Suprapubic skin (tissue), 4 donors: ENCODE results near the gene SIGLEC6. TPM values are rescaled to one million over a fixed set of nuclear protein-coding genes. Genes with fewer than 3 reads are reported as not detected.

Source experiments
- DNase-seq, 2 donors: peaks; one replicate each; pipeline ENCODE4 v3.0.0-alpha.2; 2019; ENCODE audit warnings: low spot score in 2 of 2
- H3K27ac ChIP-seq: fragments of 200-600 bp; sonication (generic); one replicate; pipeline ENCODE4 v1.5.1; 2019
- H3K27me3 ChIP-seq: fragments of 200-600 bp; sonication (generic); one replicate; pipeline ENCODE4 v1.5.1; 2019
- H3K36me3 ChIP-seq: fragments of 200-600 bp; sonication (generic); one replicate; pipeline ENCODE4 v1.5.1; 2019
- H3K4me1 ChIP-seq: fragments of 200-600 bp; sonication (generic); one replicate; pipeline ENCODE4 v1.5.1; 2019
- H3K4me3 ChIP-seq: fragments of 200-600 bp; sonication (generic); one replicate; pipeline ENCODE4 v1.5.1; 2019; ENCODE audit warnings: mild to moderate bottlenecking
- H3K9me3 ChIP-seq: fragments of 200-600 bp; sonication (generic); one replicate; pipeline ENCODE4 v1.5.1; 2019
- EP300 ChIP-seq: sonication (generic); formaldehyde crosslinking; IDR thresholded peaks from one replicate; pipeline ENCODE4 v1.6.1; 2017; ENCODE audit warnings: antibody characterized with exemption
- POLR2A ChIP-seq, 2 donors: fragments of 450-650 bp; IDR thresholded peaks; one replicate each; pipeline ENCODE4 v1.6.1; 2017; ENCODE audit warnings: antibody characterized with exemption in 2 of 2, mild to moderate bottlenecking in 2 of 2, moderate library complexity in 2 of 2
- POLR2AphosphoS5 ChIP-seq, 3 donors: sonication (generic); formaldehyde crosslinking; IDR thresholded peaks; one replicate each; pipeline ENCODE4 v1.6.1; 2017; ENCODE audit warnings: antibody characterized with exemption in 3 of 3
- WGBS: methylation state at CpG from one replicate; pipeline ENCODE4 v1.1.5; 2018; 5-methylcytosine and 5-hydroxymethylcytosine counted together
- total RNA-seq, 4 donors: library from RNA; depleted of rRNA; stranded (reverse); fragments of >200 nt; gene quantifications; one replicate each; pipeline ENCODE4 v1.1.0, GENCODE V29; 2016
- TF ChIP-seq, protein P1 (sequence below), 2 donors: fragments of 200-600 bp in 1 of 2; fragments of 450-650 bp in 1 of 2; sonication (generic) in 1 of 2; IDR thresholded peaks; one replicate each; pipeline ENCODE4 v1.5.1; 2016 to 2019; ENCODE audit warnings: antibody characterized with exemption in 2 of 2, mild to moderate bottlenecking in 1 of 2, moderate library complexity in 1 of 2

The SIGLEC6 gene
- total RNA-seq, 4 donors from 2014 or later, result 0.26 to 0.30 TPM; not detected in 2

DNA sequence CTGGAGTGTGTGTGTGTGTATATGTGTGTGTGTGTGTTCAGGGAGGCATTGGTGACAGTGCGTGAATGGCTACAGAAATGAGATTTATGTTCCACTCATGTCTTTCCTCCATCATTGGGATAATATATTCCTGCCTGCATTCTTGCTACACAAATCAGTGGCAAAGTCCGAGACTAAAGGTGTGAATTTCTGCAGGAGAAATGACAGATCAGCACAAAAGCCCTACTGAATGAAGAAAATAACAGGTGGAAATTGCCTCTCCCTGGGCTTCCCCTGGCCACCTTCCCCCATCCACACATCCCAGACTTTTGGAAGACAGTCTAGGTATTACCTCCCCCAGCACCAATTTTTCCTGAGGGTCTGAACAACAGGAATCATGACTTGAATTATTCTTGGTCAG is 10.1 kb downstream of the SIGLEC6 start:
- Histone ChIP-seq H3K4me1 (no peaks in the 10 kb centered on the region), H3K36me3 (no peaks in the 10 kb centered on the region), H3K4me3 (no peak overlapping the region), H3K27me3 (peaks cover 4% of the 10 kb centered on the region), H3K27ac (no peak overlapping the region), H3K9me3 (peaks cover 8% of the 10 kb centered on the region)
- TF ChIP-seq POLR2AphosphoS5 (IDR thresholded peaks at IDR 0.05) (no peak), EP300 (no peak), POLR2A (IDR thresholded peaks at IDR 0.05) (no peak)
- TF ChIP-seq, protein P1, sequence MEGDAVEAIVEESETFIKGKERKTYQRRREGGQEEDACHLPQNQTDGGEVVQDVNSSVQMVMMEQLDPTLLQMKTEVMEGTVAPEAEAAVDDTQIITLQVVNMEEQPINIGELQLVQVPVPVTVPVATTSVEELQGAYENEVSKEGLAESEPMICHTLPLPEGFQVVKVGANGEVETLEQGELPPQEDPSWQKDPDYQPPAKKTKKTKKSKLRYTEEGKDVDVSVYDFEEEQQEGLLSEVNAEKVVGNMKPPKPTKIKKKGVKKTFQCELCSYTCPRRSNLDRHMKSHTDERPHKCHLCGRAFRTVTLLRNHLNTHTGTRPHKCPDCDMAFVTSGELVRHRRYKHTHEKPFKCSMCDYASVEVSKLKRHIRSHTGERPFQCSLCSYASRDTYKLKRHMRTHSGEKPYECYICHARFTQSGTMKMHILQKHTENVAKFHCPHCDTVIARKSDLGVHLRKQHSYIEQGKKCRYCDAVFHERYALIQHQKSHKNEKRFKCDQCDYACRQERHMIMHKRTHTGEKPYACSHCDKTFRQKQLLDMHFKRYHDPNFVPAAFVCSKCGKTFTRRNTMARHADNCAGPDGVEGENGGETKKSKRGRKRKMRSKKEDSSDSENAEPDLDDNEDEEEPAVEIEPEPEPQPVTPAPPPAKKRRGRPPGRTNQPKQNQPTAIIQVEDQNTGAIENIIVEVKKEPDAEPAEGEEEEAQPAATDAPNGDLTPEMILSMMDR (IDR thresholded peaks at IDR 0.05), result no peak
- 66% methylated on average over 2 of the region's 2 CpGs for WGBS
- no peak for DNase-seq

DNA sequence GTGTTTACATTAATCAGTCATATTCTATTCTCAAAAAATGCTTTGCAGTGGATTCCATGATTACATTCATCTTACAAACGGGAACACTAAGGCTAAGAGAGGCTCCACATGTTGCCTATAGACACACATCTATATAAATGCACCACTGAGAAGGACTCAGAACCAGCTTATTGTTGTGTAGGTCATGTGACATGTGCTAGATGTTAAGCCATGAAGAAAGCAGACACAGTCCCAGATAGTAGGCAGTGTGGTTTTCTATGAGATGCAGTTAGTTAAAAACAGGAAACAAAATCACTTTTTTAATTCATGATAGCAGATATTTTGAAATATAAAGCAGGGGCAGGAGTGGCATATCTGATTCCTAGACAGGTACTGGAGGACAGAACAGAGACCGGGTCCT is 10.7 kb downstream of the SIGLEC6 start:
- no peak overlapping the region for H3K27ac ChIP-seq
- H3K4me3 ChIP-seq, result no peak overlapping the region
- WGBS, result 47% methylated on average over 2 of the region's 2 CpGs
- TF ChIP-seq POLR2AphosphoS5 (IDR thresholded peaks at IDR 0.05), result no peak
- TF ChIP-seq EP300, result no peak
- TF ChIP-seq POLR2A (IDR thresholded peaks at IDR 0.05), result no peak
- TF ChIP-seq, protein P1 (IDR thresholded peaks at IDR 0.05), result no peak
- DNase-seq, result no peak
- peaks cover 4% of the 10 kb centered on the region for H3K27me3 ChIP-seq
- H3K9me3 ChIP-seq, result peaks cover 8% of the 10 kb centered on the region
- H3K36me3 ChIP-seq, result no peaks in the 10 kb centered on the region
- no peaks in the 10 kb centered on the region for H3K4me1 ChIP-seq

DNA sequence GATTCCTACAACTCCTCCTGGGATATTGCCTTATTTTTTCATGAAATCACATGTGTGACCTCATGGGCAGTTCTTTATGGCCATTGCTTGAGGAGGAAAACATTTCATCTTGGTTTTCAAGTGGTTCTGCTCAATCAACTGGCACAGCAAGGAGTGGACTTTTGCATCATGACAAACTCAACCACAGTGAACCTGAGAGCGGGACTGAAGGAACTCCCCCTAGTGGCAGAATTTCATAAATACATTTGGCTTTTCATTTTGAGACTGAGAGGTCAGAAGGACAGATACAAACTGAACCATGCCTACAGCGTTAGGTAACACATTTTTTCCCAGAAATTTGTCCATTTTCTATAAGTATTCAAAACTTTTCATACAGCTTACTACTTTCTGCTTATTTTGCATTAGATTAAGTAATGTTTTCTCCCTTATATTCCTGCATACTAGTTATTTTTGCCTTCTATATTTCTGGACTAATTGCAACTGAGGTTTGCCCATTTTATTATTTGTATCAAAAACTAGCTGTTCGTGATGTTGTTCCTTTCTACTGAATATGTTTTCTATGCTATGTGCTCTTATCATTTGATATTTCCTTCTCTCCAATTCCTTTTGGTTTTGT is 16.5 kb downstream of the SIGLEC6 start:
- DNase-seq, result no peak
- no peaks in the 10 kb centered on the region for H3K36me3 ChIP-seq

DNA sequence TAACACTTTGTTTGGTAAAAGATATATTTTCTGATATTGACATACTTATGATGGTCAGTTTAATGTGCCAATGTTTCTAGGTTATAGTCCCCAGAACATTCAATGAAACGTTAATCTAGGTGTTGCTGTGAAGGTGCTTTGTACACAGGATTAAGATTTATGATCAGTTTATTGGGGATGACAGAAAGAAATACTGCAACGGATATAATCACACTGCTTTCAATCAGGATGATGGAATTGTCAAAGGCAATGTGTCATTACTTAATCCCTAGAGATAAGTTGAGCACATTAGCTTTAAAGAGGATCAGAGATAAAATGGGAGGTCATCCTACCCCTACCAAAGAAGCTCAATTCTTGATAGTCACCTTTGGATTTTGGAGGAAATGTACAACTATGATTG is 17.5 kb downstream of the SIGLEC6 start:
- DNase-seq, result no peak
- no peak overlapping the region for H3K4me3 ChIP-seq
- H3K36me3 ChIP-seq, result no peaks in the 10 kb centered on the region
- H3K27ac ChIP-seq, result no peak overlapping the region
- TF ChIP-seq EP300, result no peak
- TF ChIP-seq POLR2AphosphoS5 (IDR thresholded peaks at IDR 0.05), result no peak
- TF ChIP-seq POLR2A (IDR thresholded peaks at IDR 0.05), result no peak
- TF ChIP-seq, protein P1 (IDR thresholded peaks at IDR 0.05), result no peak
- 20% methylated on average over 2 of the region's 2 CpGs for WGBS
- H3K9me3 ChIP-seq, result peaks cover 8% of the 10 kb centered on the region
- no peaks in the 10 kb centered on the region for H3K4me1 ChIP-seq
- peaks cover 28% of the 10 kb centered on the region for H3K27me3 ChIP-seq

More for the DNA sequence above, 16.5 kb downstream of the SIGLEC6 start:
- H3K27ac ChIP-seq, result no peak overlapping the region
- TF ChIP-seq, protein P1 (IDR thresholded peaks at IDR 0.05), result peak; percentile 42 to 62
- no peak for TF ChIP-seq POLR2A (IDR thresholded peaks at IDR 0.05)
- 17% methylated on average over 3 of the region's 3 CpGs for WGBS
- no peaks in the 10 kb centered on the region for H3K4me1 ChIP-seq
- peaks cover 20% of the 10 kb centered on the region for H3K27me3 ChIP-seq
- H3K9me3 ChIP-seq, result peaks cover 8% of the 10 kb centered on the region
- no peak overlapping the region for H3K4me3 ChIP-seq

DNA sequence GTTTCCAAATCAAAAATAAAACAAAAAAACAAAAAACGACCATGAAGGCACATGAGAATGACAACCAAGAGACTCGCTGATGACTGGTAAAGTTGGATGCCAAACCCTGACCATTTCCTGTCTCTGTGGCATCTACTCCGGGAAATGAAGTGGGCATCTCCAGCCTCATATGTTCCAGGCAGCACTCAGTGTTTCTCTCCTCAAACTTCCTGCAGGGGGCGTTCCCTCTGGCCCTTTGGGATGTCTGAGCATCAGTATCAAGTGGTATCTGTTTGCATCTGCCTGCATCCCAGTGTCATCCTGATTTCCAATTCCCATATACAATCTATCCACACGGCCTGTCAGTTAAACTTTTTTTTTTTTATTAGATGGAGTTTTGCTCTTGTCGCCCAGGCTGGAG is 20.1 kb downstream of the SIGLEC6 start:
- WGBS, result 12% methylated on average over 6 of the region's 6 CpGs
- Histone ChIP-seq H3K9me3 (no peaks in the 10 kb centered on the region), H3K36me3 (no peaks in the 10 kb centered on the region), H3K4me1 (no peaks in the 10 kb centered on the region), H3K27ac (no peak overlapping the region), H3K4me3 (no peak overlapping the region), H3K27me3 (peaks cover 28% of the 10 kb centered on the region)
- TF ChIP-seq POLR2A (IDR thresholded peaks at IDR 0.05), result no peak
- TF ChIP-seq, protein P1 (IDR thresholded peaks at IDR 0.05), result no peak
- no peak for TF ChIP-seq POLR2AphosphoS5 (IDR thresholded peaks at IDR 0.05)
- TF ChIP-seq EP300, result no peak
- no peak for DNase-seq
